ENCODE data around the gene ATP1A3.

ATP1A3 gene

DNA sequence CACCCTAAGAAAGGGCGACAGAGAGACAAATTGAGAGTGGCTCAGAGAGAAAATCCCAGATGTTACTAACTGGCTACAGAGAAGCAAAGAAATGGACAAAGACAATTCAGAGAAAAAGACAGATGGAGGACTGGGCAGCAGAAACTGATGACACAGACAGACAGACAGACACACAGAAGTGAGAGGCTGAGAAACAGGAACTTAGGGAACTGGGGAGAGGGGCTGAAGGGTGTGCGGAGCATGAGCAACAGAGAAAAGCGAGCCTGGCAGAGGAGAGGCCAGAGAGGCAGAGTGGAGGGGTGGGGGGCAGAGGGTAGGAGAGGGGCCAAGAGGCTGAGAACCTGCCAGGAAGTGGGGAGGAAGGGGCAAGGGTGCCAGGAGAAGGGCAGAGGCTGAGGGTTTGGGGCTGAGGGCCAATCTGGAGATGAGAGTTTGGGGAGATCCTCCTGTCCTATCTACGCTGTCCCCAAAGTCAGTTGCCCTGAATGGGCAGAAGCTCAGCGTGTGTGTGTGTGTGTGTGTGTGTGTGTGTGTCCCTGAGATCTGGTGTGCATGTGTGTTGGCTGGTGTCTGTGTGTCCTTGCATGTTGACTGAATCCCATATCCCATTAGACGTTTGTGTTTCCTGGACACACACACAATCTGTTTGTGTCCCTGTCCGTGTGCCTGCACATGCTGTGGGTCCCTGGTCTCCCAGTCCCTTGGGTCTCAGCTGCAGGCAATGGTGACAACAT is 60.2 kb downstream of the ATP1A3 start:
- ATAC-seq (replicated peaks; ENCODE audit: extremely low read depth, poor library complexity, severe bottlenecking) (no peak), DNase-seq (ENCODE audit: low spot score in 2 of 2) (no peak)
- peak overlapping the region; percentile 95 for H3K27ac Mint-ChIP-seq (ENCODE audit: low read depth)
- no peaks in the 10 kb centered on the region for H3K9me3 Mint-ChIP-seq
- peaks cover 15% of the 10 kb centered on the region for H3K27me3 Mint-ChIP-seq
- H3K36me3 Mint-ChIP-seq (ENCODE audit: insufficient read depth) = peaks cover 17% of the 10 kb centered on the region
- H3K4me1 Mint-ChIP-seq = peaks cover 61% of the 10 kb centered on the region
- no peak overlapping the region for H3K4me3 Mint-ChIP-seq

- no peak for DNase-seq (ENCODE audit: low spot score in 2 of 2)
- Mint-ChIP-seq H3K4me3 (no peak overlapping the region), H3K4me1 (peaks cover 64% of the 10 kb centered on the region), H3K36me3 (ENCODE audit: insufficient read depth) (peaks cover 20% of the 10 kb centered on the region), H3K27ac (ENCODE audit: low read depth) (peak overlapping the region; percentile 95), H3K9me3 (no peaks in the 10 kb centered on the region), H3K27me3 (peaks cover 15% of the 10 kb centered on the region)
- ATAC-seq (replicated peaks; ENCODE audit: extremely low read depth, poor library complexity, severe bottlenecking) = no peak
Observed at GRCh38 chr19:41932720-41933332, 61.2 kb downstream of the ATP1A3 start.

- ATAC-seq (replicated peaks; ENCODE audit: extremely low read depth, poor library complexity, severe bottlenecking) (no peak), DNase-seq (ENCODE audit: low spot score in 2 of 2) (no peak)
- peaks cover 20% of the 10 kb centered on the region for H3K36me3 Mint-ChIP-seq (ENCODE audit: insufficient read depth)
- H3K4me1 Mint-ChIP-seq = peaks cover 59% of the 10 kb centered on the region
- no peaks in the 10 kb centered on the region for H3K9me3 Mint-ChIP-seq
- H3K27me3 Mint-ChIP-seq = peaks cover 15% of the 10 kb centered on the region
- H3K4me3 Mint-ChIP-seq = no peak overlapping the region
- H3K27ac Mint-ChIP-seq (ENCODE audit: low read depth) = no peak overlapping the region
Observed at GRCh38 chr19:41932259-41932719, 61.7 kb downstream of the ATP1A3 start.

DNA sequence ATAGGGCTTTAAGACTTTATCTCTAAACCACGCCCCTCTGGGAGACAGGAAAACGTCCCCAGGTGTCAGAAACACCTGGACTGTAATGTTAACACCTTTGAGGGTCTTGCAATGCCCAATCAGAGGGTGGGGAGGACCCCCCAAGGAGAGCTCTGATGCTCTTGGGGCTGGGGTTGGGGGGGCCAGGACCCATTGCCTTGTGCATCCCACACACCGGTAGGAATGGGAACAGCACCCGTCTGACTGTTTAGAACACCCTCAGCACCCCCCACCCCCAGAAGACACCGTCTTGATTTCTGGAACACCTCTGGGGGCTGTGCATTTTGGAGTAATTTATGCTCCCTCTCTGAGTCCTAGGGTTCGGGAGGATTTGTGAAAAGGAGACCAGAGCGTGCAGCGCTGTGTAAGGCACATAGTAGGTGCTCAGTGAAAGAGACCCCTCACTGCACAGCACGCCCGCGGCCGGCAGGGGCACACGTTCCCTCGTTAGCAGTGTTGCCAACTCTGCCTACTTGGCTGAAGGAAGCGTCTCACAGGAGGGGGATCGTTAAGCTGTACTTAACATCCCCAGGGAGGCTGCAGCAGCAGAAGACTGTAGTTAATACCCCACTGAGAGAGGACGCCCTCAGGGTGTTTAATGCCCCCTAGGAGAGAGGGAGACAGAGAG is 63.0 kb downstream of the ATP1A3 start:
- Mint-ChIP-seq H3K27ac (ENCODE audit: low read depth) (no peak overlapping the region), H3K4me3 (no peak overlapping the region), H3K4me1 (peaks cover 49% of the 10 kb centered on the region), H3K27me3 (peaks cover 15% of the 10 kb centered on the region), H3K9me3 (no peaks in the 10 kb centered on the region), H3K36me3 (ENCODE audit: insufficient read depth) (peaks cover 15% of the 10 kb centered on the region)
- ATAC-seq (replicated peaks; ENCODE audit: extremely low read depth, poor library complexity, severe bottlenecking) (no peak), DNase-seq (ENCODE audit: low spot score in 2 of 2) (no peak)

DNA sequence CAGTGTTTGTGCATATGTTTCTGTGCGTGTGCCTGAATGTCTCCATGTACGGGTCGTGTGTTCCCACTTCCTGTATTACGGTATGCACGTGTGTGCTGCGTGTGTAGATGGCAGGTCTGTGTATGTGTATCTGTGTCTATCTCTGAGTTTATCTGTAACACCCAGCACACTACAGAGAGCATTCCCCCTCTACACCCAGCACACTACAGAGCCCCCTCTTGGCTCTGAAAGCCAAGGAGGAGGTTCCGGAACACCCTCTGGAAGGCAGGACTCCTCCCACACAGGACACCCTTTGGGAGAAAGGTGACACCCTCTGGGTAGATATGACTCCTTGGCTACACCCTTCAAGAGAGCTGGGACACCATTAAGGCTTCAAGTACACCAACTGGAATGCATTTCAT is 63.7 kb downstream of the ATP1A3 start:
- H3K4me1 Mint-ChIP-seq = peaks cover 45% of the 10 kb centered on the region
- H3K27me3 Mint-ChIP-seq = peaks cover 9% of the 10 kb centered on the region
- no peak for DNase-seq (ENCODE audit: low spot score in 2 of 2)
- H3K4me3 Mint-ChIP-seq = no peak overlapping the region
- peaks cover 15% of the 10 kb centered on the region for H3K36me3 Mint-ChIP-seq (ENCODE audit: insufficient read depth)
- no peak overlapping the region for H3K27ac Mint-ChIP-seq (ENCODE audit: low read depth)
- H3K9me3 Mint-ChIP-seq = no peaks in the 10 kb centered on the region
- no peak for ATAC-seq (replicated peaks; ENCODE audit: extremely low read depth, poor library complexity, severe bottlenecking)

GRCh38 chr19:41929536-41930071 is 64.4 kb downstream of the ATP1A3 start:
- H3K4me1 Mint-ChIP-seq = peaks cover 38% of the 10 kb centered on the region
- DNase-seq (ENCODE audit: low spot score in 2 of 2) = no peak

GRCh38 chr19:41928754-41929535 is 65.1 kb downstream of the ATP1A3 start:
- Mint-ChIP-seq H3K27me3 (no peaks in the 10 kb centered on the region), H3K27ac (ENCODE audit: low read depth) (peak overlapping the region; percentile 22), H3K4me3 (no peak overlapping the region), H3K36me3 (ENCODE audit: insufficient read depth) (peaks cover 9% of the 10 kb centered on the region), H3K4me1 (peaks cover 31% of the 10 kb centered on the region), H3K9me3 (no peaks in the 10 kb centered on the region)
- no peak for DNase-seq (ENCODE audit: low spot score in 2 of 2)
- peak; percentile 66 for ATAC-seq (replicated peaks; ENCODE audit: extremely low read depth, poor library complexity, severe bottlenecking)

More at GRCh38 chr19:41929536-41930071, 64.4 kb downstream of the ATP1A3 start:
- H3K9me3 Mint-ChIP-seq = no peaks in the 10 kb centered on the region
- H3K4me3 Mint-ChIP-seq = no peak overlapping the region
- no peak for ATAC-seq (replicated peaks; ENCODE audit: extremely low read depth, poor library complexity, severe bottlenecking)
- H3K27me3 Mint-ChIP-seq = peaks cover 2% of the 10 kb centered on the region
- peak overlapping the region; percentile 22 for H3K27ac Mint-ChIP-seq (ENCODE audit: low read depth)
- H3K36me3 Mint-ChIP-seq (ENCODE audit: insufficient read depth) = peaks cover 13% of the 10 kb centered on the region

DNA sequence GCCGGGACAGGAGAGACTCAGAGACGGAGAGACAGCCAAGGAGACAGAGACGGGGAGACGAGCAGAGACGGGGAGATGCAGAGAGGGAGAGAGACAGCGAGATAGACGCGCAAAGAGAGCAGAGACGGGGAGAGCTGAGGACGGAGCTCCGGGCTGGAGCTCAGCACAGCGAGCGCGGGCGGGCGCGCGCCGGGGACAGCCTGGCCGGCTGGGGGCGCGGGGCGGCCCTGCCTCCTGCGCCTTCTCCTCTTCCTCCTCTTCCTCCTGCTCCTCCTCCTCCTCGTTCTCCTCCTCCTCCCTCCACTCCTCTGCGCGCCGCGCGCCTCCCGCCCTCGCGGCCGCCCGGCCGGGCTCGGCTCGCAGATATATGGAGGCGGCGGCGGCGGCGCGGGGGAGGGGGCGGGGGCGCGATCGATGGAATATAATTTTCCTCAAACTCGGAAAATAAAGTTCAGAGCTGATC is 65.8 kb downstream of the ATP1A3 start, which contains the start of gene ERFL:
ERFL (minus strand) TSS at position 229 of the 463 bp plus-strand sequence. CDS start 15,530 bp downstream, outside the sequence.
- peak within 1 kb of the TSS; percentile 22 for H3K27ac Mint-ChIP-seq (ENCODE audit: low read depth)
- ATAC-seq (replicated peaks; ENCODE audit: extremely low read depth, poor library complexity, severe bottlenecking) = peak; percentile 31

GRCh38 chr19:41927497-41928192 is 66.4 kb downstream of the ATP1A3 start:
- H3K27ac Mint-ChIP-seq (ENCODE audit: low read depth) = no peak overlapping the region
- peaks cover 6% of the 10 kb centered on the region for H3K36me3 Mint-ChIP-seq (ENCODE audit: insufficient read depth)
- H3K4me1 Mint-ChIP-seq = peaks cover 27% of the 10 kb centered on the region
- no peak for DNase-seq (ENCODE audit: low spot score in 2 of 2)
- no peaks in the 10 kb centered on the region for H3K9me3 Mint-ChIP-seq
- H3K4me3 Mint-ChIP-seq = no peak overlapping the region
- no peak for ATAC-seq (replicated peaks; ENCODE audit: extremely low read depth, poor library complexity, severe bottlenecking)
- peaks cover 10% of the 10 kb centered on the region for H3K27me3 Mint-ChIP-seq

More for the DNA sequence above, 65.8 kb downstream of the ATP1A3 start, which contains the start of gene ERFL:
- Mint-ChIP-seq H3K36me3 (ENCODE audit: insufficient read depth) (peaks cover 6% of the 10 kb centered on the region), H3K27me3 (peaks cover 5% of the 10 kb centered on the region), H3K9me3 (no peaks in the 10 kb centered on the region), H3K4me1 (peaks cover 27% of the 10 kb centered on the region), H3K4me3 (no peak within 1 kb of the TSS)
- no peak for DNase-seq (ENCODE audit: low spot score in 2 of 2)

DNA sequence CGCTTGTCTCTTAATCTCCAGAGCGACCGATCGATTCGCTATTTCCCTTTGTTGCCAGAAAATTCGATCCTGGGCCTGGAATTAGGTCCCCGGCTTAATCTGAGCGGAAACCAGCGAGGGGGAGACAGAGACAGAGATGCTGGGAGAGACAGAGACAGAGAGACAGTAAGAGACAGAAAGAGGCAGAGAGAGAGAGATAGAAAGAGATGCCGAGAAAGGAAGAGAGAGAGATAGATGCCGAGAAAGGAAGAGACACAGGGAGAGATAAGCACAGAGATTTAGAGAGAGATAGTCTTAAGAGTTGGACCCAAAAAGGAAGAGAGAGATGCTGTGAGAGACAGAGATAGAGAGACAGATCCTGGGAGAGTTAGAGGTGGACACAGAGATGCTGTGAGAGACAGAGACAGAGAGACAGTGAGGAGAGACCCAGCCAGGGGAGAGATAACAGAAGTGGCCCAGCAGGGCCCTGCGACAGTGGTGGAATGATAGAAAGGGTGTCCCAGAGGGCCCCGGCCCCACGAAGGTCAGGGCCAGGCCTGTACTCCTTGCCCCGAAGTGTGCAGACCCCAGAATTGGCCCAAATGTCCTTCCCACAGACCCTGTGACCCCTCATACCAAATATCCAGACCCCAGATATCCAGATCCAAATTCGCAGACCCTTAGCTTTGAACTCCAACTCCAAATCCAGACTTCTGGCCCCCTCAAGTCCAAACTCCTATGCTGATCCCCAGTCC is 67.1 kb downstream of the ATP1A3 start:
- no peak for ATAC-seq (replicated peaks; ENCODE audit: extremely low read depth, poor library complexity, severe bottlenecking)
- Mint-ChIP-seq H3K4me3 (no peak overlapping the region), H3K27me3 (peaks cover 17% of the 10 kb centered on the region)

More for the DNA sequence above, 67.1 kb downstream of the ATP1A3 start:
- no peak overlapping the region for H3K27ac Mint-ChIP-seq (ENCODE audit: low read depth)
- DNase-seq (ENCODE audit: low spot score in 2 of 2) = no peak
- no peaks in the 10 kb centered on the region for H3K9me3 Mint-ChIP-seq
- H3K36me3 Mint-ChIP-seq (ENCODE audit: insufficient read depth) = peaks cover 6% of the 10 kb centered on the region
- peaks cover 29% of the 10 kb centered on the region for H3K4me1 Mint-ChIP-seq

Data from central memory CD8-positive, alpha-beta T cell (primary cell).